Activated T-helper 9 cell treated with anti-CD3 and anti-CD28 coated beads, Interleukin-2, amount 50 U/mL, for 16 hours (primary cell): ENCODE measurements around the gene CNDP1.
"Not testable (repeated sequence)": the region's sequence is repeated elsewhere in the genome, so short reads cannot be mapped to it uniquely, and the experiment has no call there.

Experiments
- DNase-seq: peaks from one replicate; pipeline ENCODE4 v3.0.0-alpha.2; 2020; ENCODE audit warnings: low read depth

CNDP1 gene, protein sequence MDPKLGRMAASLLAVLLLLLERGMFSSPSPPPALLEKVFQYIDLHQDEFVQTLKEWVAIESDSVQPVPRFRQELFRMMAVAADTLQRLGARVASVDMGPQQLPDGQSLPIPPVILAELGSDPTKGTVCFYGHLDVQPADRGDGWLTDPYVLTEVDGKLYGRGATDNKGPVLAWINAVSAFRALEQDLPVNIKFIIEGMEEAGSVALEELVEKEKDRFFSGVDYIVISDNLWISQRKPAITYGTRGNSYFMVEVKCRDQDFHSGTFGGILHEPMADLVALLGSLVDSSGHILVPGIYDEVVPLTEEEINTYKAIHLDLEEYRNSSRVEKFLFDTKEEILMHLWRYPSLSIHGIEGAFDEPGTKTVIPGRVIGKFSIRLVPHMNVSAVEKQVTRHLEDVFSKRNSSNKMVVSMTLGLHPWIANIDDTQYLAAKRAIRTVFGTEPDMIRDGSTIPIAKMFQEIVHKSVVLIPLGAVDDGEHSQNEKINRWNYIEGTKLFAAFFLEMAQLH

DNA sequence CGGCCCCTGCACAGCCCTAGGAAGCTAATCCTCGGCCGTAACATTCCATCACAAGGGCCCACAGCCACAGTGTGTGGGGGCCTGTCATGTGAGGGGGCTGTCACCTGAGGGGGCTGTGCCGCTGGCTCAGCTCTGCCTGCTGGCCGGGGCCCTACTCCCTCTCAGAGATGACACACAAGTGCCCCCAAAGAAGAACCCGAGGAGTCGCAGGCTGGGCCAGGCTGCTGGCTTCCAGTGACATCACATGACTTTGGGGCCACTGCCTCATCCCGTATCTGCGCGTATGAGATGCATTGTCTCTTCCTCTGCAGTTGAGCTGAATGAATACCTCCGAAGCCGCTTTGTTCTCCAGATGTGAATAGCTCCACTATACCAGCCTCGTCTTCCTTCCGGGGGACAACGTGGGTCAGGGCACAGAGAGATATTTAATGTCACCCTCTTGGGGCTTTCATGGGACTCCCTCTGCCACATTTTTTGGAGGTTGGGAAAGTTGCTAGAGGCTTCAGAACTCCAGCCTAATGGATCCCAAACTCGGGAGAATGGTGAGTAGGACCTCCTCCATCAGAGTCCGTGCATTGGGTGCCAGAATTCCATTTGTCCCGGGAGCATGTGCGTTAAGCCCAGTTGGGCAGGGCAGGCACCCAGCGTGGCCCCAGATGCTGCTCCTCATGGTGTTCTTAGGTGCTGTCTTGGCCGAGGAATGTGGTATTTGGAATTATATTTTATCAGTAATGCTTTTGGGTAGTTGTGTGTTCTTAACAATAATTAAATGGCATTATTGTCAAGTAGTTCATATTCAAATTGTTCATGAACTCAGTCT lies at the start of gene CNDP1:
Gene CNDP1 (plus strand): TSS at position 351 of the 820 bp plus-strand sequence. CDS start 168 bp downstream, at position 519.
- DNase-seq, result no peak

- DNase-seq, result no peak
Measured at GRCh38 chr18:74486119-74486849, 48.0 kb upstream of the CNDP1 start.

- DNase-seq, result no peak
Measured at GRCh38 chr18:74488354-74488753, 45.9 kb upstream of the CNDP1 start.

DNA sequence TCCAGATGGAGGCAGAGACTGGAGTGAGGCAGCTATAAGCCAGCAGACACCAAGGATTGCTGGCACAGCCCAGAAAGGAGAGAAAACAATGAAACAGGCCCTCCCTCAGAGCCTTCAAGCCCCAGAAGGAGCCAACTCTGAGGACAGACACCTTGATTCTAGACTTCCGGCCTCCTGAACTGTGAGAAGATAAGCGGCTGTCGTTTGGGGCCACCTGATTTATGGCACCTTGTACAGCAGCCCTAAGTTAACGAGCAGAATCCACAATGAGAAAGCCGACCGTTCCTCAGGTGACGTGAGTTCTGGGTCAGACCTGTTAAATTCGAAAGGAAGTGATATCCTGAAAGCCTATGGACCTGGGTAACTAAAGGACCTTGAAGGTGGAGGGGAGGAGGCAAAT lies 45.4 kb upstream of the CNDP1 start:
- no peak for DNase-seq

- DNase-seq, result no peak
Measured at GRCh38 chr18:74489676-74490075, 44.6 kb upstream of the CNDP1 start.

DNA sequence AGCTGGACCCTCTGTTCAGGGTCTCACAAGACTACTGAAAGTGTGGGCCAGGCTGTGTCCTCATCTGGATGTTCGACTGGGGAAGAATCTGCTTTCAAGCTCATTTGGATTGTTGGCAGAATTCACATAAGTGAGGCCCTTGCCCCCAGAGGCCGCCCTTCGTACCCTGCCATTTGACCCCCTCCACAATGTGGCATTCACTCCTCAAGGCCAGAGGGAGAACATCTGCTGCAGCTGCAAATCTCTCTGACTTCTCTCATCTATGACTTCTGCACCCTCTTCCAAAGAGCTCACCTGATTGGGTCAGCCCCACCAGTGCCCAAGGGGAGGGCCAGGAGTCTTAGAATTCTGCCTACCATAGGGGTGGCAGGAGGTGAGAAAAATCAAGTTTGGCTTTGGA lies 42.0 kb upstream of the CNDP1 start:
- no peak for DNase-seq

DNA sequence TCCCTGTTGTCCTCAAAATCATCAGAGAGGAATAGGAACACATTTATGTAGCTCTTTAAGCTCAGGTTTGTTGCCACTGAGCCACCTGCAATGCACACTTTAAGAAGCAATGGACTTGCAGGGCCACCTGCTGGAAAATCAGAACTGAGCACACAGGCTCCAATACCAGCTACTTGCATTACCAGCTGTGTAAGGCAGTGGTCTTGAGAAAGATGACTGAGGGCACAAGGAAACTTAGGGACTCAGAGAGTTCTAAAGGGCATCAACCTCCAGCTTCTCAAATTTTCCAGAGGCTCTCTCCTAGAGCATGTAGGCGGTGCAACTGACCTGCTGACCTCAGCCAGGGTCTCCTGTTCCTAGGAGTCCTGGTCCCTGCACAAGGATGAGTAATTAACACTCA lies 40.6 kb upstream of the CNDP1 start:
- DNase-seq, result peak; percentile 28

- DNase-seq, result no peak
Measured at GRCh38 chr18:74494514-74494913, 39.8 kb upstream of the CNDP1 start.

- peak; percentile 99 for DNase-seq
Measured at GRCh38 chr18:74495581-74496507, 38.5 kb upstream of the CNDP1 start, which contains the start of gene CNDP2. Gene CNDP2 (plus strand): TSS chr18:74496363. CDS start chr18:74499974, 3,611 bp downstream.

DNA sequence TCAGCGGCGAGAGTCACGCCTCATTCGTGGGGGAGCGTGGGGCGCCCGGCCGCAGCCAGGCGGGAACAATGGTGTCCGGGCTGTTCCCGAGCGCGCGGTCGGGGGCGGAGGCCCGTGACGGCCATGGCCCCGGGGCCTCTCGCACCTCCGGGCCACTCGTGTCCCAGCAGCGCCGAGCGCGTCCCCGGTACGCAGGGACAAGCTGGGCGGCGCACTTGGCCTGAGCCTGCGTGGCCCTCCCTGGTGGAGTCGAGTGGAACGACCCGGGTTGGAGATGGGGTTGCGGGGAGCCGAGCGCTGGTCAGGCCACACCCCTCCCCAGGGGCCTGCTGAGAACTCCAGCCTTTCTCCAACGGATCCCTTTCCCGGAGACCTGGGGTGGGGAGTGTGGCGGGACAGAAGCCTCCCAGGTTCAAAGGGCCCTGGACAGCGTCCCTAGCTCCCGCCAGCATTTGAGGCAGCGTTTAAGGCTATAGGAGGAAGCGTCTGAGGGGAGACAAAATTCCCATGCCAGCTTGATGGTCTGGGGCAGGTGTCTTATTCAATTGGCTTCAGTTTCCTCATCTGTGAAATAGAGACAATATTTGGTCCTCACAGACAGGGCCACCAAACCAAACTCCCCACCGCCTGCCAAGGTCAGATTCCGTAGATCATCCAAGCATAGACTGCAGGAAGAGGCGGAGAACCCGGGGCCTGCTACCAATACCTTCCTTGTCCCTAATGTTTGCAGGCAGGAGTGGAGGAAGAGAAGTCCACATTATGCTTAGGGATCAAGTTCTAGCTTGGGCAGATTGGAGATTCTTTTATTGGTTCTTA lies 37.6 kb upstream of the CNDP1 start:
- peak; percentile 19 for DNase-seq

DNA sequence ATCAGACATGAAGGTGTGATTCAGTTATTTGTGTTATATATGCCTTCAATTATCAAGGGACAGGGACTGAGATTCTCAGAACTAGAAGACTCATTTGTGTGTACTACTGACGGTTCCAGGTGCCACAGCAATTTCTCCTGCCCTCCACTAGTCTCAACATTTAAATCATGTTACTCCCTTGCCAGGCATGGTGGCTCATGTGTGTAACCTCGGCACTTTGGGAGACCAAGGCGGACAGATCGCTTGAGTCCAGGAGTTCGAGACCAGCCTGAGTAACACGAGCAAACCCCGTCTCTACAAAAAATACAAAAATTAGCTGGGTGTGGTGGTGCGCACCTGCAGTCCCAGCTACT lies 37.0 kb upstream of the CNDP1 start:
- DNase-seq, result no peak

DNA sequence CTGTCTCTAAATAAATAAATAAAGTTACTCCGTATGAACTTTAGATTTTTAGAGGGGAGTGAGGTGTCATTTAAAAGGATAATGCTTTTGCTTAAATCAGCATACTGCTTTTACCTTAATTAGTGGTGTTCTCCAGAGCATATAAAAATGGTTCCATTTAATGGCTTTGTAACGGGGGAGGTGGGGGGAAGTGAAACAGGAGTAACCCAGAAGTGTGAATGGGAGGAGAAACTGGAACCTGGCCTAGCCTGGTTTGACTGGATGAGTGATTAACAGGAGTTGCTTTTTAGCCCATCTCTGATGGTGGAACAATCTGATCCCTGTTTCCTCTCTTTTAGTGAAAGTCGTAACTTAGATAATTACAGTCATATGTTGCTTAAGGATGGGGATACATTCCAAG lies 36.5 kb upstream of the CNDP1 start:
- no peak for DNase-seq

- peak; percentile 66 for DNase-seq
Measured at GRCh38 chr18:74498712-74499627, 35.3 kb upstream of the CNDP1 start.

DNA sequence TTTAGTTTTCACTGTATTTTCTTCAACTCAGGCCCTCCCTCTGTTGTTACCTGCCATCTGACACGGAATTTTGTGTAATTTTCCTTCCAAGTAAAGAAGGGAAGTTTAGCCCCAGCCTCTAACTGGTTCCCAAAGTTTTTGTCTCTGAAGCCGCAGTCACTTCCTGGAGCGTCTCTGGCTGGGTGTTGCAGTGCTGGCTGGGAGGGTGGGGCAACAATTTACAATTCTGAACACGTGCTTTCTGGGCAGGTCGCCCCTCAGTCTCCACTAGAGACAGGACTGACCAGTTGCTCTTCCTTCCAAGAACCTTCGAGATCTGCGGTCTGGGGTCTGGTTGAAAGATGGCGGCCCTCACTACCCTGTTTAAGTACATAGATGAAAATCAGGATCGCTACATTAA lies 34.7 kb upstream of the CNDP1 start:
- DNase-seq, result no peak

- DNase-seq, result no peak
Measured at GRCh38 chr18:74500372-74500771, 33.9 kb upstream of the CNDP1 start.

DNA sequence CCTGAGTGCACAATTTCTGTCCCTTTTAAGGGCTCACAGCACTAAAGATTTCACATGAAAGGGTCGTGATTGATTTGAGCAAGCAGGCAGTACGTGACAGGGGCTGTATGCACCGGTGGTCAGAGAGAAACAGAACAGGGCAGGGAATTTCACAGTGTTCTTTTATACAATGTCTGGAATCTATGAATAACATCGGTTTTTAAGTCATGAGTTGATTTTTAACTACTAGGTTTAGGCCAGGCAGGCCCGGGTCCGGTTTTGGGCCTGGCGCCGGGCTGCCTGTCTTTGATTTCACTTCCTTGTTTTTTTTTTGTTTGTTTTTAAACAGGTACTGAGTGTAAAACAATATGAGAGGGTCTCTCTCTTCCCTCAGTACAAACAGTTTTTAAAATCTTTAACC lies 33.5 kb upstream of the CNDP1 start:
- DNase-seq, result not testable (repeated sequence)

- no peak for DNase-seq
Measured at GRCh38 chr18:74501386-74501785, 32.9 kb upstream of the CNDP1 start.

- DNase-seq, result no peak
Measured at GRCh38 chr18:74503137-74503536, 31.2 kb upstream of the CNDP1 start.

DNA sequence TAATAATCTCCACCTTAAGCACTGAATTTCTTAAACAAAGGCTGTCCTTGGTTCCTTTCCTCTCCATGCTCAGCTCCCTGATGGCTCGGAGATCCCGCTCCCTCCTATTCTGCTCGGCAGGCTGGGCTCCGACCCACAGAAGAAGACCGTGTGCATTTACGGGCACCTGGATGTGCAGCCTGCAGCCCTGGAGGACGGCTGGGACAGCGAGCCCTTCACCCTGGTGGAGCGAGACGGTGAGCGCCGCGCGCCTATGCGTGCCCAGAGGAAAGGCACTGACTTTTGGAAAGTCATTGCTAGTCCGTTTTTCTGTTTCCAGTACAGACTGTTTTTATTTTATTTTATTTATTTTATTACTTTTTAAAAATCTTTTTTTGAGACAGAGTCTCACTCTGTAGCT lies 28.5 kb upstream of the CNDP1 start:
- no peak for DNase-seq
